ENCODE measurements around the gene UBE2QL1. TPM values are rescaled to one million over a fixed set of nuclear protein-coding genes. Genes with fewer than 3 reads are reported as not detected.

Gene UBE2QL1
- total RNA-seq, 1 donor from 2014 or later = 0.68 TPM

Other genes with a start within 250 kb of the UBE2QL1 start
- gene MED10, start 70.3 kb upstream of the UBE2QL1 start, total RNA-seq = 53.3 and 56.5 TPM in 2 replicates
- gene NSUN2, start 184.2 kb downstream of the UBE2QL1 start, total RNA-seq = 124 and 125 TPM in 2 replicates
- 15.3 and 16.0 TPM in 2 replicates for gene SRD5A1, start 184.6 kb downstream of the UBE2QL1 start, total RNA-seq